ENCODE measurements around the gene FEZF2.

FEZF2 gene

DNA sequence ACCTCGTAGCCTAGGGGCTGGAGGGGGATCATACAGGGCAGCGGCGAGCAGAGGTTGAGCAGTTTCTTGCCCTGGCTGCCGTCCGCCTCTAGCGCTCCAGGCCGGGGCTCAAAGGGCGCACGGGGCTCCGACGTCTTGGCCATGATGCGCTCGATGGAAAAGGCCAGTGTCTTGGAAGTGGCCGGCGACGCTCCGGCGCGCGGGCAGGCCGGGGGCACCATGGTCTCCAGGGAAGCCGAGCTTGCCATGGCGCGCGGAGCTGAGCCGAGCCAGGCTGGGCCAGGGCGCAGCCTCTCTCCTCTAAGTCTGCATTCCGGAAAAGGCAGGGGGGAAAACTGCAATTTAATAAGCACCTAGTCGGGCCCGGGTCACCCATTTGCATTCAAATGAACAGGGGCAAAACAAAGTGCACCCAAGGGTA is 719 bp downstream of the FEZF2 start:
- no peak for DNase-seq (ENCODE audit: low read depth)

DNA sequence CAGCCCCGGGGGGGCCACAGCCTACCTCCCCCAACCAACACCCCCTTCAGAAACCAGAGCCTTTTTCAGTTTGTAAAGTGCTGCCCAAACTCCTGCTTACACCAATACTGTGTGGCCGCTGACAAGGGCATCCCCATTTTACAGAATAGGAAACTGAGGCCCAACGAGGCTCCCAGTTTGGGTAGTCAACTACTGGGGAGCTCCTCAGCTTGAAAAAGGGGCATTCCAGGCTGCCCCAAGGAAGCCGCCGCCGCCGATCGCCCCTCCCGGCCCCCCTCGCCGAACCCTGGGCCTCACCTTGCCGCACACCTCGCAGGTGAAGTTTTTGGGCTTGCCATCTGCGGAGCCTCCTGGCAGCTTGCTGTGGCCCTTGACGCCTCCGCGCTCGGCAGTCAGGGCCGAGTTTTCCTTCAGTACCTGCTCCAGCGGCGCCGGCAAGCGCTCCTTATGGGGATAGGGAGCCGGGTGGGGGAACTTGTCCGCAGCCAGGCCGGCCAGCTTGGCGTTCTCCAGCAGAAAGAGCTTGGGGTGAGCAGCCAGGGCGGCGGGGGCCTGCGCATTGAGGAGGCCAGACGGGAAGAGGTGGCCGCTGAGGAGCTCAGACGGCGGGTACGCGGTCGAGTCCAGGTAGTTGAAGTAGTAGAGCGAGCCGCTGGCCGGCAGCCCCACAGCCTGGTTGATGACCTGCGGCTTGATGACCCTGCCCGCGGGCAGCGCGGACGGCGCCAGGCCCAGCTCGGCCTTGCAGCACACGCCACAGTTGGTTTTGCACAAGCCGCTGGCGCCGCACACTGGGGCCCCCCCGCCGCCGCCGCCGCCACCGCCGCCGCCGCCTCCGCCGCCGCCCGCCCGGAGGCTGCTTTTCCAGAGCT is 1.4 kb downstream of the FEZF2 start:
- DNase-seq (ENCODE audit: low read depth), result no peak

DNA sequence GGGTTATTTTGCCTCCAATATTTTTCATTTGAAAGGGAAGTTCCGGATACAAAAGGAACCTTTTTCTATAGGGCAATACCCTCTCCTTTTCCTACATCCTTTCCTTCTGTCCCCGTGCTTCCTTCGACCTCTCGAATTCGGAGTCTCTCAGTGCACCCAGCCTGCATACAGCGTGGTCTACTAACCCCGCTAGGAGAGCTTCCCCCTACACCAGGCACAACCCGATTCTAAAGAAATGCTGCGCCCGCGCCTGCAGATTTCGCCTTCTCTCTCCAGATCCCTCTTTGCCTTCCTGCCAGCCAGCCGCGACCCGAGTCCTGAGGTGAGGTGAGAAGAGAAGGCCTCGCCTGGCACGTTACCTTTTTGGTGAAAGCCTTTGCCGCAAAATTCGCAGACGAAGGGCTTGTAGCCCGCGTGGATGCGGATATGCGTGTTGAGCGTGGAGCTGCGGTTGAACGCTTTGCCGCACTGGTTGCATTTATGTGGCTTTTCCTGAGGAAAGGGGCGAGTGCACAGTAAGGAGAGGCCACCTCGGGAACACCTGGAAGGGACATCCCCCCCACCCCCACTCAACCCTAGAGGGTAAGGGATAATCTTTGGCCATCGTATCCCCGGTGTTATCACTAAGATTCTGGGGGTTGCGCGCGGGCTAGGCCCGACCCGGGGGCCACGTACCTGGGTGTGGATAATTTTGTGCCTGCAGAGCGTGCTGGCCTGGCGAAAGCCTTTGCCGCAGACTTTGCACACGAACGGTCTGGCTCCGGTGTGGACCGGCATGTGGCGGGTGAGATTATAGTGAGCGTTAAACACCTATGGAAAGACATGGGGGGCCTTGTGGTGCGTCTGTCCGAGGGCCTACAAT is 2.3 kb downstream of the FEZF2 start:
- DNase-seq (ENCODE audit: low read depth), result no peak

DNA sequence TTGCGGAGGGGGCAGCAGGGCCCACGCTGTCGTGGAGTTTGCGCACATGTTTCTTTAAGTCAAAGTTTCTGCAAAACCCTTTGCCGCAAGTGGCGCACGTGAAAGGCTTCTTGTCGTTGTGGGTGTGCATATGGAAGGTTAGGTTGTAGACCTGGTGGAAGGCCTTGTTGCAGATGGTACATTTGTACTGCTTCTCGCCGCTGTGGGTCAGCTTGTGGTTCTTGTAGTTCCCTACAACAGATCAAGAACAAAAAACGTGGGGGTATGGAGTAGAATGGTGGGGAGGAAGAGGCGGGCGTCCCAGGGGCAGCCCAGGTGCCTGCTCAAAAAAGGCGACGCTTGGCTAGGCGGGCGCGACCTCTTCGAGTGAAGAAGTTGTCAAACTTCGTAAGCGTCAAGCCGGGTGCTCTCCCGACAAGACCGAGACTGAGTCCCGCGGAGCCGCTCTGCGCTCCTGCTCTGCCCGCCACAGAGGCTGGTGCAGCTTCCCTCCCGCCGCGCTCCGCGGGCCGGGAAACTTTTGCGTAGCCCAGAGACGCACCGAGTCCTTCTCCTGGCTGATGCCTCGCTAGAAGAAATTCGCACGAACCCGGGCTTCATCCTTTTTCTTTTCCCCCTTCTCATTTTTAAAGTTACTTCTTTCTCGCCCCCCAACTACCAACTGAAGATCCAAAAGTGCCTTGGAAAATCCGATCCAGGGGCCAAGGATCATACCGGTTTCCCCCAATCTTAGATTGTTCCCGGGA is 3.1 kb downstream of the FEZF2 start:
- DNase-seq (ENCODE audit: low read depth), result no peak

DNA sequence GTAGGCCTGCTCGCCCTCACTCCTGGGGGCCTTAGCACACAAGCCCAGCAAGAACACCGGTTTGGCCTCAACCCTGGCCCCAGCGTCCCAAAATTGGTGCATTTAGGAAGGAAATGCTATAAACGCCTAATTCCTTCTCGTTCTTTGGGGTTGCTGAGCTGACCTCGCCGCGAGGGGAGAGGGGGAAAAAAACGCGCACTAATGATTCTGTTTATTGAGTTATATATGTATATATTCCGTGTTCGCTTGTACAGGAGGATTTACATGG is 3.9 kb downstream of the FEZF2 start:
- no peak for DNase-seq (ENCODE audit: low read depth)

DNA sequence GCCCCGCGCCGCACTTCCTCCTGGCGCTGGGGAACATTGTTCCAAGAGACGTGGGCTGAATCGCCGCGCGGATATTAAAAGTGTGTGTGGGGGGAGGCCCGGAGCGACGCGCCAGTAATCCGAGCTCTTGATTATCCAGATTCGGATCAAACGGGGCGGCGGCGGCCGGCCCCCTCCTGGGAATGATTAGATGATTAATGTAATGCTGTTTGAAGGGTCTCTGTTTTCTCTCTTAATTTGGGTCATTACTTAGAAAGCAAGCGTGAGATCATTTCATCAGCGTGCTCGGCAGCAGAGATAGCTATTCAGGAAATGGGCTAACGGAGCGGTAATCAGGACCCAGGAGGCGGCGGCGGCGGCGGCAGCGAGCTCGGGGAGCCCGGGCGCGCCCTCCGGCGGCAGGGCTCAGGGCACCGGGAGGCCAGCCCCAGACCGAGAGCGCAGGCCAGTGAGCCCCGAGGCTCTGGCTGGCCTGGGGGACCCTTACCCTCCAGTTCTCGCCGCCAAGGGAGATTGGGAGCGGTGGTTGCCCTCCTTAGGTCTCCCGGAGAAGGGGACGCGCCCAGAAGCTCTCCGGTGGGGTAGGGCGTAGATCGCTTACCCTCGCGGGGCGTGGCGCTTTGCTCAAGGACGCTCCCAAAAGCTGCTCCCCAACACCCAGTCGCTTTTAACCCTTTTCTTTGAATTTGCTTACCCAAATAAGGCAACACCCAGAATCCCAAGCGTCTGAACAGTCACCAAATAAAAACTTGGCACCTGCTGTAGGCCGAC is 4.5 kb downstream of the FEZF2 start:
- DNase-seq (ENCODE audit: low read depth), result no peak

DNA sequence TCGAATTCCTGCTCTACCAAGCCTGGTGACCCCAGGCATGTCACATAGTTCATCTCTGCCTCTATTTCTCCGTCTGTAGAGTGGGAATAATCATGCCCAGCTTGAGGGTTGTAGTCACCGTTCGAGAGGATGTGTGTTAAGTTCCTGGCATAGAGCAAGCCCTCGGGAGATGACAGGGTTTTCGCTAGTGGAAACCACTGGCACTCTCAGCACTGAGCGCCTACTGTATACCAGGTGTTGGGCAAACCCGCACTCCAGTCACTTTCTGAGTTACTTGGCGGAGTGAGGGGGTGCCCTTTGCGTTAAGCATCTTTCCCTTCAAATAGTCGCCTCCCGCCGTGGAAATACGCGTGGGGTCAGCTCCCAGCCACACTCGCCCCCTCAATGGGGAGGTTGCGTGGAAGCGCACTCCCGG is 5.1 kb downstream of the FEZF2 start:
- DNase-seq (ENCODE audit: low read depth), result no peak

DNA sequence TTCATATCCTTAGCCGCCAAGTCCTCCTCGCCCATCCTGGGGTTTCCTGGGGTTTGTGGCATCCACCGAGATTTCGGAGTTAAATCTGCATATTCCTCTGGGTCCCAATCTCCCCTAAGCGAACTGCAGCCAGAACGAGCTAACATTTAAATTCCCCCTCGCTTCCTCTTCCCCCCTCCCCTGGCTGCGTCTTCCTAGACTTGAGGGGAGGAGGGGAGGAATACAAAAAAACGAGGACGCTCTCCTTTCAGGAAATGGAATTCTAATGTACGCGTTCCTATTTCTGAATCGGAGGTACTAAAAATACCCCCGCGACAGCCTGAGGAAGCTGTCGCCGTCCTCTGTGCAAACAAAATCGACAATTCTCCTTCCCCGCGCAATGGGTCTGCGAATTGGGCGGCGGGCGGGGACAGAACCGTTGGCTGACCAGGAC is 5.6 kb downstream of the FEZF2 start:
- DNase-seq (ENCODE audit: low read depth), result no peak

DNA sequence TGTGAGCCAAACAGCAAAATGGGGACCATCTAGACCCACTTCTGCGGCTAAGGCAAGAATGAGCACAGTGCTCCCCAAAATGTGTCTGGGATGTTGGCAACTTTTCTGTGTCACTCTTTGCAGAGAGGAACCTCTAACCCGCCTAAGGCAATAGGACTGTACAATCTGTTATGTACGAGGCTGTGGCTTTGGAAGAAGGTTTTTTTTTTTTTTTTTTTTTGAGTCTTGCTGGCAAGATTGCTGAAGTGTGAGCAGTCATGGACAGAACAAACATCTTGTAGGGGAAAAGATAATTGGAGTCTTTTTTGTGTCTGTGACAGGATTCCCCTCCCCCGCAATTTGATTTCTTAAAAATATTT is 7.2 kb downstream of the FEZF2 start:
- DNase-seq (ENCODE audit: low read depth), result no peak

DNA sequence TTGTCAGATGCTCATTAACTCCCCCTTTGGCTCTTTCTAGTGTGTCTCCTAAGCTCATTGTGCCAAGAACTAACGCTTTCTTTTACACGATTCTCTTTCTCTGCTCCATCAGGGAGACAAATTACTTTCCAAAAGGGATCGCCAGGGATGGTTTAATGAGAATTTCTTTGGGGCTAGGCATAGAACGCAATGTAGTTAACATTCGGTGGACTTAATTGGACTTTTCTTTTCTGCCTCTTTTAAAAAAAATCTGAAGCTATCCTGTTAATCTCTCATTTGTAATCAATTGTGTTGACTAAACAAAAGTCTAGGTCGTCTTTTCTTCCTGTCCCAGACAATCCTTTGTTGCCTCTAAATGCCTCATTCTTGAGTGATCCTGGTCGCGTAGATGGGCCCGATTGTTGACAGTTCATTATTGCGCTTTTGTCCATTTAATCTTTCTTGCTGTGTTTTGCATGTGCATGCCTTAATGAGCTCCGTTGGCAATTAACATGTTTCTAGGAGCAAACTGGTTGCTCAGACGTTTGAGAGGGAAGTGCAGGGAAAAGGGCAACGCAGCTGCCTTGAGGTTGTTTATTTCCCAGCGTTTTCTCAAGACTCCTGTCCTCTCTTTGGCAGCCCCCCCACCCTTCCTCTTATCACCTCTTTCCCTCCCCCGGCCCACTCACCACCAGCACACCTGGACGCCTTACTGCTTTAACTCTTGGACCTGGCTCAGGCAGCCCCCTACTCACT is 7.8 kb downstream of the FEZF2 start:
- DNase-seq (ENCODE audit: low read depth), result no peak

DNA sequence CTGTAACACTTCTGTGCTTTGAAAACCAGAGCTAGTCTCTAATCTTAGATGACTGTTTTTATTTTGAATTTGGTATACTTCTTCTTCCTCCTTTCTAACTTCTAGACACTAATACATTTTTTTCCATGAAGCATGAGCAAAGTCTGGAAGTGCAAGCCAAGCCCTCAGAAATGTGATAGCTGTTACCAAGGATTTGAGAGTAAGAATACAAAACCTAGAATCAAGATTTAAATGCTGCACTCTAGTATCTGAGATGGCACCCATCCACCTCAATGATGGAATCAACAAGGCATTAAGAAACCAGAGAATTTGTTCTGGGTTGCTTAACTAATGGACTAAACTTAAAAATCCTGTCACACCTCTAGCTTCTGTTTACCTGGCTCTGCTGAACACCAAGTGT is 9.2 kb downstream of the FEZF2 start:
- DNase-seq (ENCODE audit: low read depth), result no peak

DNA sequence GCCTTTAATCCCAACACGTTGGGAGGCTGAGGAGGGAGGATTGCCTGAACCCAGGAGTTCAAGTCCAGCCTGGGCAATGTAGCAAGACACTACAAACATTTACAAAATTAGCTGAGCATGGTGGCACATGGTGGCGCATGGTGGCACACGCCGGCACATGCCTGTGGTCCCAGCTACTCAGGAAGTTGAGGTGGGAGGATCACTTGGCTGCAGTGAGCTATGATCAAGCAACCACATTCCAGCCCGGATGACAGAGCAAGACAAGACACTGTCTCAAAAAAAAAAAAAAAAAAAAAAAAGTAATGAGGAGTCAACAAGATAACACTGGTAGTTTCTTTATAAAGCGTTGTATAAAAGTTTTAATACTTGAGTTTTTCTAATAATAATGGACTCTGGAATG is 10.1 kb downstream of the FEZF2 start:
- DNase-seq (ENCODE audit: low read depth), result no peak

DNA sequence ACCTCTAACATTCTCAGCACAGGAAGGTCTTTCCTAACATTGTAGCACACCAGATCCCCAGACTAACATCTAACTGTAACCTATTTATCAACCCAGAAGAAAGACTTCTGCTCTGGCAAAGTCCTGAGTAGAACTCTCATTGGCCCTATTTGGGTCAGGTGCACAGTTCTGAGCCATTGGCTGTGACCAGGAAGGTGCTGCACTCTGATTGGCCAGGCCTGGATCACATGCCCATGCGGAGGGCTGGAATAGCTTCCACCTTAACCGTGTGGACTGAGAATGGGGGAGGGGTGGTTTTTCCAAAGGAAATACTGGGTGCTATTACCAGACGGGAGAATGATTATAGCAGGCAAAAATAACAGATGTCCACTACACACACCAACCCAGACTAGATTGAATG is 11.5 kb downstream of the FEZF2 start:
- DNase-seq (ENCODE audit: low read depth), result no peak

DNA sequence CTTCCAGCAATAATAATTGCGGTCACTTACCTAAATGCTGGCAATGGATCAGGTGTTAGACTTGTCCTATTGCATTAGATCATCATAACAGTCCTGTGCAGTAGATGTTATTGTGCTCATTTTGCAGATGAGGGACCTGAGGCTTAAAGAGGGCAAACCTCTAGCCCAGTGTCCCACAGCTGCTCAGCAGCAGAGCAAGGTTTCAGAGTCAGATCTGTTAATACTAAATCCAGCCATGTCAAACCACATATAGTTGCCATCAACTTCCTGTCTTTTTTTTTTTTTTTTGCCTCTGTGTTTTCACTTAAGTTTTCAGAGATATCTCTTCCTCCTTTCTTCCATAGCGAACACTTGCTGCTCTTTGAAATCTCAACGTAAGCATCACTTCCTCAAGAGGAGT is 12.1 kb downstream of the FEZF2 start:
- no peak for DNase-seq (ENCODE audit: low read depth)

DNA sequence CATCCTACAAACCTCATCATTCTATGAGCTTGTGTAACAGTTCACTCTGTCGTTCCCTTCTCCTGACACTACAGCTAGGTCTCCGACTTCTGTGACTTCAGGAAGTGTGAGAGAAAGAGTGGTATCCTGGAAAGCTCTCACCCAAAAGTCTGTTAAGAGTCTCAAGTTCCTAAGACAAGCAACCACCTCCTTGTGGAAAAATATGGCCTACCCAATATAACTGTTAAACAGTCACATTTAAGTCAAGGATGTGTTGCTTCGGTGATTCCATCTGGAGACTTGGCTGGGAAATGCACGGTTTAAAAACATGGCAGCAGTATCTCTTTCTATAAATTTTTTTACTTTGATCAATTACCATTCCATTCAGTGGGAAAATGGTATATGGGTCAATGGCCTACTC is 13.8 kb downstream of the FEZF2 start:
- DNase-seq (ENCODE audit: low read depth), result no peak

DNA sequence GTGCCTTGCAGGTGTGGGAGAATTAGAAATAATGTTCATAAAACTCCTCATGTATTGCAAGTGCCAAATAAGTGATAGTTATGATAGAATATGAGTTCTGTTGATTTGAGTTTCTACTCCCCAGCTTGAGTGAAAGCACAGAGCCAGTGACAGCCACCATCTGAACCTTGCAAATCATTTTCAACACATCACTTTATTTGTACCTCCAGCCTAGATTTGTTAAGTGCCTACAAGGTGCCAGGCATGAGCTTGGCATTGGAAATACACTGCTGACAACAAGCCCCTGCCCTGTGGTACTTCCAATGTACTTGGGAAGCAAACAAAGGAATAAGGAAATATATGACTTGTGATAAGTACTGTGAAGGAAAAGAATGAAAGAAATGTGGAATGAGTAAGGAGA is 17.0 kb downstream of the FEZF2 start:
- no peak for DNase-seq (ENCODE audit: low read depth)

DNA sequence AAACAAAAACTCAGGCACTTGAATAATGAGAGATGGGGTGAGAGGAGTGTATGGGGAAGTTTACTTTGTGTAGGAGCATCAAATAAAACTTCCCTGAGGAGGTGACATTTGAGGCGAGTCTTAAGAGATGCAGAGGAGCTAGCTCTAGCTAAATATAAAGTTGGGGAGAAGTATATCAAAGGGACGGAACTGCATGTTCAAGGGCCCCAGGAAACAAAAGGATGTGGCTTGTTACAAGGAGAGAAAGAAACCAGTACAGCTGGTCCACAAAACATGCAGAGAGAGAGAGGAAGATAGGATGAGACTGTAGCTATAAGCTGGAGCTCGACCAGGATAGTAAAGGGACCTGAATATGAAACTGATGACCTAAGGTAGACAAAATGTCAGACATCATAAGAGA is 17.6 kb downstream of the FEZF2 start:
- no peak for DNase-seq (ENCODE audit: low read depth)

DNA sequence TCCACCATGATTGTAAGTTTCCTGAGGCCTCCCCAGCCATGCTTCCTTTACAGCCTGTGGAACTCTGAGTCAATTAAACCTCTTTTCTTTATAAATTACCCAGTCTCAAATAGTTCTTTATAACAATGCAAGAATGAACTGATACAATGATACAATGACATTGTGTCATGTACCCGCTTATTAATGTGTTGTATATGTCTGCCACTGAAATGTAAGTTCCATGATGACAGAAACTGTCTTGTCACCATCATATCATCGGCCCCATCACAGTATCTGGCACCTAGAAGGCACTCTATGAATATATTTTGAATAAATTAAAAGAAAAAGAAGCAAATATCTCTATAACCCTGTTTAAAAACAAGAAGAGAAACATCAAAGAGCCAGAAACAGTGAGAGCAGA is 29.6 kb downstream of the FEZF2 start:
- DNase-seq (ENCODE audit: low read depth), result no peak

DNA sequence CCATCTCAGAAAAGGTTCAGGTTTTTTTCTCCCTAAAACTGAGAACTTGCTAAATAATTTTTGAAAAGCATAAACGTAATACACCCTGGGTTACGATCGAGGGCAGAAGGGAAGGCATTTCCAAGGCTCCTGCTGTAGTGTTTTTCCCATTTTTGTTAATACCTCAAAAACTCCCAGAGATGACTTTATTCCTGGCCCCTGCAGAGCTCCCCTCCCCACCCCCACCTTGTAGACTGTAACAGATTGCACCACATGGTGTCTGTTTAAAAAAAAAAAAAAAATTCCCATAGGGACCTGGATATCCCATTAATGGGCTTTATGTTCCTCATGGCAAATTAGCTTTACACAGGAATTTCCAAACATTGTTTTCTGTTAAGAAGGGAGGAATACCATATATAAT is 38.2 kb downstream of the FEZF2 start:
- DNase-seq (ENCODE audit: low read depth), result no peak

DNA sequence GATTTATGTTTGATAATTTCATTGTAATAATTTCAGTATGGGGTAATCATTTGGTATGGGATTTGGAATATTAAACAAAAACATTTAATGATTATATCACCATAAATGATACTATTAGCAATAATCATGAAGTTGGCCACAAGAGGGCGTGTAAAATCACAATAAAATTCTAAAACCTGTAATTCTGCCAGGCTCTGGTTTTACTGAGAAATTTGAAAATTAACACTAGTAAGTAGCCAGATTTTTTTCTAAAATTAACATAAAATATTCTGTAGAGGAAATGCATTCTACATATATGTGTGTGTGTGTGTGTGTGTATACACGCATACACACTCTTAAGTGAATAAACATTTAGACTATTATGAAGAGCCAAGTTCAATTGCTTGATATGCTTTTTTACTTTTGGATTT is 40.5 kb downstream of the FEZF2 start:
- DNase-seq (ENCODE audit: low read depth), result no peak

DNA sequence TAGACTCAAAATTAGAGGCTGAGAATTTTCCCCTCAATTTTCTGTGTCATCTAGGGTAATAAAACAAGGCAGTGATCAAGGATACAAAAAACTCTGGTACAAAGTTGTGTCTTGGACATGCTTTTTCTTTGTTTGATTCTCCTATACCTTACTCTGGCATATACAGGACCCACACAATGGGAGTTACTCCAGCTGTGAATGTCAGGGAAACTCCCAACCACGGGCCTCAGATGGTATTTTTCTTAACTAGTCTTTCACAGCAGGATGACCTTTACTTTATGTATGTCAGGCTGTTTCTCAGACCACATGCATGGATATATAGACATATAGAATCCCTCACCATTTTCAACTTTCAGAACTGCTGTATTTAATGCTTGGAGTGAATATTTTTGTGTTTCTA is 41.3 kb downstream of the FEZF2 start:
- DNase-seq (ENCODE audit: low read depth), result no peak
